Parathyroid adenoma (tissue), 2 donors: ENCODE measurements around the gene CCNL2.
A peak's percentile ranks its signal among the peaks of the same experiment; 100 is the strongest.

Source experiments
- H2AFZ ChIP-seq: fragments of 300-600 bp; sonication (generic); one replicate; pipeline ENCODE4 v1.7.0; 2017; ENCODE audit warnings: antibody characterized with exemption, mild to moderate bottlenecking
- H3K27ac ChIP-seq: fragments of 300-600 bp; sonication (generic); one replicate; pipeline ENCODE4 v1.7.0; 2017
- H3K27me3 ChIP-seq: fragments of 300-600 bp; sonication (generic); one replicate; pipeline ENCODE4 v1.7.0; 2017; ENCODE audit warnings: low read length; ENCODE audit not compliant: control insufficient read depth, insufficient read depth
- H3K36me3 ChIP-seq: fragments of 300-600 bp; sonication (generic); one replicate; pipeline ENCODE4 v1.7.0; 2017; ENCODE audit warnings: low read length; ENCODE audit not compliant: control insufficient read depth, insufficient read depth
- H3K4me1 ChIP-seq: fragments of 300-600 bp; sonication (generic); one replicate; pipeline ENCODE4 v1.7.0; 2017; ENCODE audit warnings: control low read depth
- H3K4me2 ChIP-seq: fragments of 300-600 bp; sonication (generic); one replicate; pipeline ENCODE4 v1.7.0; 2017; ENCODE audit warnings: low read length
- H3K4me3 ChIP-seq: fragments of 300-600 bp; sonication (generic); one replicate; pipeline ENCODE4 v1.7.0; 2017; ENCODE audit warnings: low read depth, low read length
- H3K79me2 ChIP-seq: fragments of 300-600 bp; sonication (generic); one replicate; pipeline ENCODE4 v1.7.0; 2017; ENCODE audit warnings: control low read depth
- H3K9ac ChIP-seq: fragments of 300-600 bp; sonication (generic); one replicate; pipeline ENCODE4 v1.7.0; 2017; ENCODE audit warnings: mild to moderate bottlenecking
- H3K9me3 ChIP-seq: fragments of 300-600 bp; sonication (generic); one replicate; pipeline ENCODE4 v1.7.0; 2017; ENCODE audit warnings: low read length; ENCODE audit not compliant: control insufficient read depth
- TF ChIP-seq, protein P1 (sequence below): fragments of 300-600 bp; sonication (generic); IDR thresholded peaks from one replicate; pipeline ENCODE4 v1.7.0; 2017; ENCODE audit warnings: antibody characterized with exemption, mild to moderate bottlenecking
- donor health status: primary hyperparathyroidism.

The CCNL2 gene

GRCh38 chr1:1348420-1349255 lies 50.5 kb downstream of the CCNL2 start:
- H3K79me2 ChIP-seq: peaks cover 19% of the 10 kb centered on the region
- H3K4me1 ChIP-seq: no peaks in the 10 kb centered on the region
- TF ChIP-seq, protein P1, sequence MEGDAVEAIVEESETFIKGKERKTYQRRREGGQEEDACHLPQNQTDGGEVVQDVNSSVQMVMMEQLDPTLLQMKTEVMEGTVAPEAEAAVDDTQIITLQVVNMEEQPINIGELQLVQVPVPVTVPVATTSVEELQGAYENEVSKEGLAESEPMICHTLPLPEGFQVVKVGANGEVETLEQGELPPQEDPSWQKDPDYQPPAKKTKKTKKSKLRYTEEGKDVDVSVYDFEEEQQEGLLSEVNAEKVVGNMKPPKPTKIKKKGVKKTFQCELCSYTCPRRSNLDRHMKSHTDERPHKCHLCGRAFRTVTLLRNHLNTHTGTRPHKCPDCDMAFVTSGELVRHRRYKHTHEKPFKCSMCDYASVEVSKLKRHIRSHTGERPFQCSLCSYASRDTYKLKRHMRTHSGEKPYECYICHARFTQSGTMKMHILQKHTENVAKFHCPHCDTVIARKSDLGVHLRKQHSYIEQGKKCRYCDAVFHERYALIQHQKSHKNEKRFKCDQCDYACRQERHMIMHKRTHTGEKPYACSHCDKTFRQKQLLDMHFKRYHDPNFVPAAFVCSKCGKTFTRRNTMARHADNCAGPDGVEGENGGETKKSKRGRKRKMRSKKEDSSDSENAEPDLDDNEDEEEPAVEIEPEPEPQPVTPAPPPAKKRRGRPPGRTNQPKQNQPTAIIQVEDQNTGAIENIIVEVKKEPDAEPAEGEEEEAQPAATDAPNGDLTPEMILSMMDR: no peak

DNA sequence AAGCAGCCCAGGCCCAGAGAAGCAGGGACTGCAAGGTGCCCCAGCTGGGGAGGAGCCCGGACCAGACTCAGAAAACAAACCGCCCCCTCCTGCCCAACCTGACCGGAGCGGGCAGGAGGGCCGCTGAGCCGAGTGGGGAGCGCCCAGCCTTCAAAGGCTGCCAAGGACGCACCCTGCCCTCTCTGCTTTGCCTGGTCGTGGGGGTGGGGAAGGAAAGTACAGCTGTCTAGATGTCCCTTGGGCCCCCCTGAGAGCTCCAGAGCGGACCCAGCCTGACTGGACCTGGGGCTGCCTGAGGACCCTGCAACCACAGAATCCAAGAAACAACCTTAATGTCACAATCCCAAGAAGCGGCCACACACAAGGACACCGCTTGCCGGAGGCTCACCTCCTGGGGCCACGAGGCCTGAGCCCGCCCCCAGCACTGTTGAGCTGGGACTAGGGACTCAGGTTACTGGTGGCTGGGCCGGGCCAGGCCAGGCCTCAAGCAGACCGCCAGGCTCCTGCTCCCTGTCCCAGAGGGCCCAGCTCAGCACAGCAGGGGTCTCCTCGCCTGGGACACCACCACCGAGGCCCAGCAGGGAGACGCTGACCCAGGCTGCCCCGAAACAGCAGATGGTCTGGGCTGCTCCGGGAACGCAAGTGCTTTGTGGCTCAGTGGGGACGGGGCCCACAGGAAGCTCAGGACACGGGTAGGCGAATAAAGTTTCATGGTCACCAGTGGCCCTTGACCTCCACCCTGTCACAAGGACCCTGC lies 51.3 kb downstream of the CCNL2 start:
- no peaks in the 10 kb centered on the region for H3K27me3 ChIP-seq
- peaks cover 22% of the 10 kb centered on the region for H3K79me2 ChIP-seq
- TF ChIP-seq, protein P1: no peak
- H3K9ac ChIP-seq: no peak overlapping the region
- peak overlapping the region; percentile 60 for H3K4me3 ChIP-seq
- H3K27ac ChIP-seq: peak overlapping the region; percentile 66
- H2AFZ ChIP-seq: peak overlapping the region; percentile 29
- H3K4me1 ChIP-seq: no peaks in the 10 kb centered on the region
- H3K4me2 ChIP-seq: peak overlapping the region; percentile 89
- no peaks in the 10 kb centered on the region for H3K9me3 ChIP-seq
- H3K36me3 ChIP-seq: no peaks in the 10 kb centered on the region

More at GRCh38 chr1:1348420-1349255, 50.5 kb downstream of the CCNL2 start:
- Histone ChIP-seq H3K27me3 (no peaks in the 10 kb centered on the region), H3K36me3 (no peaks in the 10 kb centered on the region), H3K4me2 (peak overlapping the region; percentile 89), H3K9me3 (no peaks in the 10 kb centered on the region), H3K4me3 (peak overlapping the region; percentile 60), H2AFZ (no peak overlapping the region), H3K9ac (no peak overlapping the region), H3K27ac (peak overlapping the region; percentile 66)

GRCh38 chr1:1347026-1347595 lies 52.0 kb downstream of the CCNL2 start:
- Histone ChIP-seq H3K4me2 (peak overlapping the region; percentile 89), H3K27ac (peak overlapping the region; percentile 66), H3K79me2 (peaks cover 22% of the 10 kb centered on the region), H3K9me3 (no peaks in the 10 kb centered on the region), H2AFZ (no peak overlapping the region), H3K9ac (no peak overlapping the region), H3K27me3 (no peaks in the 10 kb centered on the region), H3K36me3 (no peaks in the 10 kb centered on the region), H3K4me1 (no peaks in the 10 kb centered on the region), H3K4me3 (peak overlapping the region; percentile 60)
- TF ChIP-seq, protein P1: no peak

DNA sequence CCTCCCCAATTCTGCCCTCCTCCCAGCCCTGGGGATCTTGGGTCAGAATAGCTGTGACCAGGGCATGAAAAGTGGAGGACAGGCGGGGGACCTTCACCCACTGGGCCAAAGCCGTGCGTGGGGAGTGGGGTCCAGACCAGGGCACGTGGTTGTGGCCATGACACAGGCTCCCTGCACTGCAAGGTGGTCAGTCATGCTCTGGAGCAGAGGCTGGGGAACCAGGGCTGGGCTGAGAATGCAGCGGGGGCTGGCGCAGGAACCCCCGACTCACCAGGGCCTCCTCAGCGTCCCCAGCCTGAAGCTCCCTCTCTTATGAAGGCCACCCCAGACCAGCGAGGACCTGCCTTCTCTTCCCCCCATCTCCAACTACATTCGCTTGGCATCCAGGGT lies 52.6 kb downstream of the CCNL2 start:
- Histone ChIP-seq H3K4me2 (no peak overlapping the region), H3K9me3 (no peaks in the 10 kb centered on the region), H3K4me3 (no peak overlapping the region), H3K36me3 (no peaks in the 10 kb centered on the region), H3K9ac (no peak overlapping the region), H3K4me1 (no peaks in the 10 kb centered on the region), H3K27me3 (no peaks in the 10 kb centered on the region), H3K79me2 (peaks cover 22% of the 10 kb centered on the region), H2AFZ (no peak overlapping the region), H3K27ac (no peak overlapping the region)
- TF ChIP-seq, protein P1: no peak
